ENCODE results near the gene CCSER1. TPM values are rescaled to one million over a fixed set of nuclear protein-coding genes. Genes with fewer than 3 reads are reported as not detected.
"Not testable (repeated sequence)": the region's sequence is repeated elsewhere in the genome, so short reads cannot be mapped to it uniquely, and the experiment has no call there.

Gene CCSER1
- total RNA-seq, 1 experiment from 2014 or later, result 1.5 TPM

GRCh38 chr4:90292438-90292837, 165.2 kb downstream of the CCSER1 start:
- DNase-seq (ENCODE audit: low spot score), result no peak

GRCh38 chr4:90293320-90293719, 166.1 kb downstream of the CCSER1 start:
- DNase-seq (ENCODE audit: low spot score), result no peak

GRCh38 chr4:90299373-90299772, 172.2 kb downstream of the CCSER1 start:
- no peak for DNase-seq (ENCODE audit: low spot score)

DNA sequence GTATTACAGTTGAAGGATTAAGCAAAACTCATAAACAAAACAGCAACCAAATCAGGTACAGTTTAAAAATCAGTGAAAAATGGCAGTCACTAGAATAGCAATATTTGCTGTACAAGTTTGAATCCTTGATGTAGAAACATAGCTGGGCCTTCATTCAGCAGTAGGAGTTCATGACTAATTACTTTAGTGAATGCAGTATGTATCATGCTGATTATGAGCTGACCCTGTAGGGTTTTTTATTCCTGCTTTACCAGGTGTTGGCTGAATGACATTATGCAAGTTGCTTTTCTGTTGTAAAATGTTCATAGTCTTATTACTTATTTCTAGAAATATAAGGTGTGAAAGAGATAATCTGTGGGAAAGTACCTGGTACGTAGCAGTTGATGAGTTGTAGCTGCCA, 179.6 kb downstream of the CCSER1 start:
- DNase-seq (ENCODE audit: low spot score), result no peak

DNA sequence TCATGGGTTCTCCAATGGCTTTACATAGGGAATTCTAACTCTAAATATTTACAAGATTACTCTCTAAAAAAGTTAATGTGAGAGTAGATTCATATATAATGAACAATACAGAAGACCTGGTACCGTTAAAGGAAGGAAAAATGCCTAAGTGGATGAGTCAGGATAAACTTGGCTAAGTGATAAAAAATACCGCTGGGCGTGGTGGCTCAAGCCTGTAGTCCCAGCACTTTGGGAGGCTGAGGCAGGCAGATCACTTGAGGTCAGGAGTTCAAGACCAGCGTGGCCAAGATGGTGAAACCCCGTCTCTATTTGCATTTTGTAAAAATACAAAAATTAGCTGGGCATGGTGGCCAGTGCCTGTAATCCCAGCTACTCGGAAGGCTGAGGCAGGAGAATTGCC, 189.9 kb downstream of the CCSER1 start:
- DNase-seq (ENCODE audit: low spot score), result peak; percentile 31

DNA sequence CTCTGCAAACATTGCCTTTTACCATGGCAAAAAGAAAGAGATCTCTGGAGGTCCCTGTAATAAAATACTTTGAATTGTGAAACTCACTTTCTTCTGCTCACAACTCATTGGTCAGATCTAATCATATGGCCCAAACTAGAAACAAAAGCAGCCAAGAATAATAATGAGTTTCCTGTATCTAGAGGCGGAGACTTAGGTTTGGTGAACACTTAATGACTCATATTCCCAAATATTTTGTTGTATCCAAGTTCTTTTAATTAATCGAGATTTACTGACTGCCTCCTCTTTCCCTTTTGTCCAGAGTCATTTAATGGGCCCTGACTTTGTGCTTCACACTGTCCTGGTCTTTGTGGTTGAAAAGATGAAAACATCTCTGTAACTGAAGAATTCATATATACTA, 190.6 kb downstream of the CCSER1 start:
- peak; percentile 95 for DNase-seq (ENCODE audit: low spot score)

GRCh38 chr4:90318193-90318592, 191.0 kb downstream of the CCSER1 start:
- DNase-seq (ENCODE audit: low spot score), result peak; percentile 86

GRCh38 chr4:90328558-90328957, 201.4 kb downstream of the CCSER1 start:
- DNase-seq (ENCODE audit: low spot score), result peak; percentile 74

DNA sequence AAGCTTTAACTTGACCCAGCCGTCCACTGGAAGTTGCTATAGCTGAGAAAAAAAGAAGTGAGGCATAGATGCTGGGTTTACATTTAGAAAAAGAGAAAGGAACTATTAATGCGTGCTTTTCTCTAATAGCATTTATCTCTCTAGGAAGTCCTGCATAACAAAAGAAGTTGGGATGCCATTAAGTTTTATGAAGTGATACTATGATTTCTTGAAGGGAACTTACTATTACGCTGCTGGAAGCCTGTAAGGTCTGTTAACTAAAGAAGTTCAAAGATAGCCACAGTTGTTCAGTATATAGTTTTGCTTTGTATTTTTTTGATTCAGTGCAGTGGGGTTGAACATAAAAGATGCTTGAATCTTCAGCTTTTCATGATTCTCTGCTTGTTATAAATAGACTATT, 203.4 kb downstream of the CCSER1 start:
- DNase-seq (ENCODE audit: low spot score), result no peak

DNA sequence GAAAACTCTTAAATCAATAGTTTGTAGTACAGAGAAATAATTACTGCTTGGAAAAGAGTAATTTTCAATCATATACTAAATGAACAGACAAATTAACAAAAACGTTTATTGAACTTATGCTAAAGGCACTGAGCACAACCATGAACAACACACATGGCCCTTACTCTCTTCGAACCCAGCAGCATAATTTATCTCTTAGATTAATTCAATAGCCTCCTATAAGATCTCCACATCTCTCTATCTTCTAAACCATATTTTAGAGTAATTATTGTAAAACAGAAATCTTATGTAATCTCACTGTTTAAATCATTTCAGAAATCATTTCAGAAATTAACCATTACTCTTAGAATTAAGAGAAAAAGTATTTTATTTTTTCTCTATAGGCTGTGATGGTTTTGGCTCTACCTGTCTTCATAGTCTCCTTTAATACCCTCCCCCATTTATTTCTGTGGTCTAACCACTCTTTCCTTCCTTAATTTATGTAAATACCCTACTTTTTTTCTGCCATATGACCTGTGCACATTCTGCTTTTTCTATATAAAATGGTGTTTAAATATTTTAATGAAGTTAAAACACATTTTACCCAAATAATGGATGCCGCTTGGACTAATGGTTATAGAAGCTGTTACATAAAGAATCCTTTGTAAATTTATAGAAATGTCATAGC, 218.5 kb downstream of the CCSER1 start:
- DNase-seq (ENCODE audit: low spot score), result no peak

DNA sequence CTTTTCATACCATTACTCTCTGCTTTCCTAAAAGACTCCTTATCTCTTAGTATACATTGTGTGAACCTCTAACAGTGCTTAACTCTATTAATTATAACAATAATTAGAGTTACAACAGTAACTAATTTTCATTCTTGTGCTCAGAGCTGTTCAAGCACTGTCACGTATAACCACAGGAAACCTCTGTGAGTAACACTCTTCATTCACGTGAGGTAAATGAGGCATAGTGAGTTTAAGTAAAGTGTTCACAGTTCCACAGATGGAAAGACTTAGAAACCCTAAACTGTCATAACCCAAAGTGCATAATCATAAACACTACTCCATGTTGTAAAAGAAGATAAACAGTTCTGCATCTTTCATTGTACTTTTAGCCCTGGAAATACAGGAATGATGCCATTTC, 222.4 kb downstream of the CCSER1 start:
- no peak for DNase-seq (ENCODE audit: low spot score)

- DNase-seq (ENCODE audit: low spot score), result peak; percentile 82
Observed at GRCh38 chr4:90357117-90357710, 230.0 kb downstream of the CCSER1 start.

DNA sequence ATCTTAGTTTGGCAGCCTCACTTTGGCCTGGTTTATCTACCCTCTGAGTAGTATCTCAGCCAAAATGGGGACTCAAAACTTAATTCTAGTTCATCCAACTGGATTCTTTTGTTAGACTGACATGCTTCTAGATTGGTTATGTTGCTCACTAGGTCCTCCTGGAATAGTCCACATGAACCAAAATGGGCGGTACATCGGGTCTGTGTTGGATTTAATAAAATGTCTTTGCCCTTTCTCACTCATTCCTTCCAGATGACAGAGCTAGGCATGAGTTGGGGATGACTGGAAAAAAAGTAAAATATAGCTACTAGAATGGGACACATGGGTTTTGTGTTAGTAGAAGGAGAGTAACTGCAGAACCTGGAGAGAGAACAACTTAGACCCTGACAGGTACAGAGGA, 247.9 kb downstream of the CCSER1 start:
- DNase-seq (ENCODE audit: low spot score), result no peak

DNA sequence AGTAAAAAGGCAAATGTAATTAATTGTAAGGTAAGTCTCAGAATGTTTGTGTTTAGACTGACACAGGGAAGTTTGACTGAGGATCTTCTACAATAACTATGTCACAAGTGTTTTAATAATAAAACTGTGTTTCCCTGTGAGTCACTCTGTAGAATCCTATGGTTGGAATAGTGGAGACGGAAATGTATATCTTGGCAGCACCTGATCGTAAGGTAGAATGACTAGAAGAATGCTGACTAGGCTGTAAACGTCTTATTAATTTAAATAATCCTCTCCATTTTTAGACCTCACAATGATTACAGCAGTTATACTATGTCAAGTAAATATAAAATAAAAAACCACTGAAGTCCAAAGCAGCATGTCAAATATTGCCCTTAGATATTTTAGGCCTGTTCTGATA, 266.0 kb downstream of the CCSER1 start:
- no peak for DNase-seq (ENCODE audit: low spot score)

DNA sequence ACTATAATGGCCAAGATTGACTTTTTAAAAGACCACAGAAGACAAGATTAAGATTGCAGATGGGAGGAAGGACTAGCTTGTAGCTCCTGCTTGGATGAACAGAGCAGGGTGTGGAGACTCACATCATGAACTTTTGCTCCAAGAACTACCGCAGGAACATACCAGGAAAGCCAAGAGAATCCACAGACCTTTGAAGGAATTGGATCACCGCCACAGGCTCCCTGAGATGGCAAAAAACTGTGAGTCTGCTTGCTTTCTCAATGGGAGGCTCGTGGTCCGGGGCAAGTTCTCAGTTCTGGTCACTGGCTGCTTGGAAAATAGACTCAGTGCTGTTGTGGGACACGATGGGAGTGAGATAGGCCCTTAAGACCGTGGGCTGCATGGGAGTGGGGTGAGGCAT, 276.6 kb downstream of the CCSER1 start:
- peak; percentile 18 for DNase-seq (ENCODE audit: low spot score)

- not testable (repeated sequence) for DNase-seq (ENCODE audit: low spot score)
Observed at GRCh38 chr4:90407897-90408296, 280.7 kb downstream of the CCSER1 start.

DNA sequence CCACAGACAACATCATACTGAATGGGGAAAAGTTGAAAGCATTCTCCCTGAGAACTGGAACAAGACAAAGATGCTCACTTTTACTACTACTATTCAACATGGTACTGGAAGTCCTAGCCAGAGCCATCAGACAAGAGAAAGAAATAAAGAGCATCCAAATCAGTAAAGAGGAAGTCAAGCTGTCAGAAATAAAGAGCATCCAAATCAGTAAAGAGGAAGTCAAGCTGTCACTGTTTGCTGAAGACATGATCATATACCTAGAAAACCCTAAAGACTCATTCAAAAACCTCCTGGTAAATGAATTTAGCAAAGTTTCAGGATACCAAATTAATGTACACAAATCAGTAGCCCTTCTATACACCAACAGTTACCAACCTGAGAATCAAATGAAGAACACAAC, 285.6 kb downstream of the CCSER1 start:
- not testable (repeated sequence) for DNase-seq (ENCODE audit: low spot score)

- DNase-seq (ENCODE audit: low spot score), result no peak
Observed at GRCh38 chr4:90415116-90415515, 287.9 kb downstream of the CCSER1 start.

GRCh38 chr4:90419124-90419711, 292.0 kb downstream of the CCSER1 start:
- peak; percentile 76 for DNase-seq (ENCODE audit: low spot score)

DNA sequence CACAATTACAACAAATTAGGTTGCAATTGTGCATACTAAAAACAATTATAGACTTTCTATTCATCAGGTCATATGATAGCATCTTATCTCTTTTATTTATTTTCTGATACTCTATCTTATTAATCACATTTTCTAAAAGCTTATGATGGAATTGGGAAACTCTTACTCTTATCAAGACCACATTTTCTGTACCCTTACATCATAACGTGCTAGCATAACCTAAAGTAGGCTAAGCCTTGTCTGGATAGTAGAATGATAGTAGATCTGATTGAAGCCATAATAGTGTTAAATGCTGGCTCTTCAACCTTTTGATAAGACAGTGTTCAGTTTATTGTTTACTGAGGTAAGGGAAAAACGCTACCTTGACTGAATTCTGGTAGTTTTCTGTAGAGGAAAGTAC, 294.0 kb downstream of the CCSER1 start:
- no peak for DNase-seq (ENCODE audit: low spot score)

- no peak for DNase-seq (ENCODE audit: low spot score)
Observed at GRCh38 chr4:90425893-90426292, 298.7 kb downstream of the CCSER1 start.

DNA sequence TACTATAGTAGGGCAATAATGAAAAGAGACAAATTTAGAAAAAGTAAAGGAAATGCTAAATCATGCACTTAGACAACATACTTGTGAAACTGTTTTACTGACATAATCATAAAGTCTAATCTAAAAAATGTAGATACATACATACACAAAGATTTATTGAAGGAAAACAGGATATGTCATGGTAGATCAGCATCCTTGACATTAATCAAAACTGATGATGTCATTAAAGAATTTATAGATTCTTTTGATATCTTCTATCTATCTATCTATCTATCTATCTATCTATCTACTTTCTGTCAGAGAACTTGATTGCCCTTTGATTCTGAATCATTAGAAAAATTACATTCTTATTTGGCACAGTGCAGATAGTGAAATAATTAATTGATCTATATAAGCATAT, 311.3 kb downstream of the CCSER1 start:
- DNase-seq (ENCODE audit: low spot score), result no peak

DNA sequence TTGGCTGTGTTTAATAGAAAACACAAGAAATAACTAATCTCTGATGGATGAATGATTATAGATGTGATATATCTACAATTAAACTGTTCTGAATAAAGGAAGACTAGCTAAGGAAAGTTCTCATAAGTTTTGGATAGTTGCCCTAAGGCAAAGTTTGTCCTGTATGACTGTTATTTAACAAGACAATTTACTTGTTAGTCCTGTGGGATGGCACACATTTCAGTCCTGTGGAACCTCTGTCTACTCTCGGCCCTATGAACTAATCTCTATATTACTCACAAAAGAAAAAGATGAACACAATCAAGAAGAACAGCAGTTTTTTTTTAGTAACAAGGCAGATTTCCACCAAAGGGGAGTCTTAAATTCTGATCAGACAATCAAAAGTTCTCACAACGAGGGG, 314.6 kb downstream of the CCSER1 start:
- no peak for DNase-seq (ENCODE audit: low spot score)
